Smooth muscle cell (in vitro differentiated cells): Measurements from ENCODE around the gene CDS2. TPM values are rescaled to one million over a fixed set of nuclear protein-coding genes. Genes with fewer than 3 reads are reported as not detected.

Source experiments
- DNase-seq: peaks from one replicate; lab custom pipeline; 2025; ENCODE audit not compliant: unreplicated experiment; lab: John Stamatoyannopoulos, UW
- H2AFZ ChIP-seq: fragments of 200-600 bp; sonication (generic); 2 replicates; pipeline ENCODE4 v1.6.0; 2016; ENCODE audit warnings: antibody characterized with exemption, low read depth, mild to moderate bottlenecking
- H3F3A ChIP-seq: fragments of 200-600 bp; sonication (generic); 2 replicates; pipeline ENCODE4 v1.6.0; 2017; ENCODE audit warnings: antibody characterized with exemption, low read depth
- H3K27ac ChIP-seq: fragments of 200-600 bp; sonication (generic); 2 replicates; pipeline ENCODE4 v1.5.1; 2016; ENCODE audit warnings: low read depth, mild to moderate bottlenecking
- H3K27me3 ChIP-seq: fragments of 200-600 bp; sonication (generic); 2 replicates; pipeline ENCODE4 v1.6.1; 2016; ENCODE audit warnings: low read depth, mild to moderate bottlenecking
- H3K36me3 ChIP-seq: fragments of 200-600 bp; sonication (generic); 2 replicates; pipeline ENCODE4 v1.5.1; 2016; ENCODE audit warnings: low read depth
- H3K4me1 ChIP-seq: fragments of 200-600 bp; sonication (generic); 2 replicates; pipeline ENCODE4 v1.5.1; 2016; ENCODE audit warnings: low read depth
- H3K4me2 ChIP-seq: fragments of 200-600 bp; sonication (generic); 2 replicates; pipeline ENCODE4 v1.6.0; 2016; ENCODE audit warnings: mild to moderate bottlenecking
- H3K4me3 ChIP-seq: fragments of 200-600 bp; sonication (generic); 2 replicates; pipeline ENCODE4 v1.5.1; 2016; ENCODE audit warnings: mild to moderate bottlenecking
- H3K79me2 ChIP-seq: fragments of 200-600 bp; sonication (generic); 2 replicates; pipeline ENCODE4 v1.6.0; 2016; ENCODE audit warnings: low read depth, mild to moderate bottlenecking
- H3K9ac ChIP-seq: fragments of 200-600 bp; sonication (generic); 2 replicates; pipeline ENCODE4 v1.6.0; 2016; ENCODE audit warnings: low read depth
- H3K9me3 ChIP-seq: fragments of 200-600 bp; sonication (generic); replicated peaks from 2 replicates; pipeline ENCODE4 v1.5.1; 2016; ENCODE audit warnings: low read depth
- H4K20me1 ChIP-seq: fragments of 200-600 bp; sonication (generic); 2 replicates; pipeline ENCODE4 v1.6.0; 2016; ENCODE audit warnings: low read depth
- CTCF ChIP-seq: fragments of 200-600 bp; sonication (generic); IDR thresholded peaks from 2 replicates; pipeline ENCODE4 v1.5.1; 2017; ENCODE audit warnings: borderline replicate concordance, mild to moderate bottlenecking, antibody characterized with exemption; ENCODE audit not compliant: insufficient read depth, poor library complexity, severe bottlenecking
- WGBS: methylation state at CpG from one replicate; pipeline ENCODE4 v1.1.7; 2016; ENCODE audit warnings: low lambda C conversion rate; 5-methylcytosine and 5-hydroxymethylcytosine counted together
- polyA plus RNA-seq: library from polyadenylated mRNA; unstranded; fragments of >200 nt; fragmentation: Nextera tagmentation; extraction: Ambion mirVana; gene quantifications from 2 replicates; pipeline ENCODE4 v1.2.1, GENCODE V29; 2016
- total RNA-seq: library from RNA; depleted of rRNA; stranded (reverse); fragments of >200 nt; gene quantifications from 2 replicates; pipeline ENCODE4 v1.2.3, GENCODE V29; 2014

CDS2 gene
- total and polyA plus RNA-seq, 2 experiments from 2014 or later, result 24.9 to 25.9 TPM

- Histone ChIP-seq H3K27me3 (no peaks in the 10 kb centered on the region), H3K27ac (no peak overlapping the region), H3K9me3 (no peaks in the 10 kb centered on the region), H3K4me2 (no peak overlapping the region), H3K4me1 (peaks cover 15% of the 10 kb centered on the region), H3K79me2 (no peaks in the 10 kb centered on the region), H3K4me3 (no peak overlapping the region), H2AFZ (no peak overlapping the region), H3F3A (no peaks in the 10 kb centered on the region), H3K36me3 (no peaks in the 10 kb centered on the region), H3K9ac (no peak overlapping the region), H4K20me1 (no peaks in the 10 kb centered on the region)
- no peak for DNase-seq
- no peak for TF ChIP-seq CTCF
- WGBS, result 80% methylated on average over 9 of the region's 9 CpGs
These were observed 66.0 kb downstream of the CDS2 start for GRCh38 chr20:5192570-5193431.

GRCh38 chr20:5195655-5196054 is 68.8 kb downstream of the CDS2 start:
- WGBS, result 90% methylated on average over 4 of the region's 4 CpGs
- H4K20me1 ChIP-seq, result no peaks in the 10 kb centered on the region
- TF ChIP-seq CTCF, result no peak
- H3K36me3 ChIP-seq, result no peaks in the 10 kb centered on the region
- H3K9ac ChIP-seq, result no peak overlapping the region
- no peak overlapping the region for H3K27ac ChIP-seq
- peaks cover 9% of the 10 kb centered on the region for H3K4me1 ChIP-seq
- H3K27me3 ChIP-seq, result no peaks in the 10 kb centered on the region
- H3K79me2 ChIP-seq, result no peaks in the 10 kb centered on the region
- H3K4me3 ChIP-seq, result no peak overlapping the region
- no peaks in the 10 kb centered on the region for H3K9me3 ChIP-seq
- no peaks in the 10 kb centered on the region for H3F3A ChIP-seq
- no peak overlapping the region for H2AFZ ChIP-seq
- no peak overlapping the region for H3K4me2 ChIP-seq
- DNase-seq, result no peak

DNA sequence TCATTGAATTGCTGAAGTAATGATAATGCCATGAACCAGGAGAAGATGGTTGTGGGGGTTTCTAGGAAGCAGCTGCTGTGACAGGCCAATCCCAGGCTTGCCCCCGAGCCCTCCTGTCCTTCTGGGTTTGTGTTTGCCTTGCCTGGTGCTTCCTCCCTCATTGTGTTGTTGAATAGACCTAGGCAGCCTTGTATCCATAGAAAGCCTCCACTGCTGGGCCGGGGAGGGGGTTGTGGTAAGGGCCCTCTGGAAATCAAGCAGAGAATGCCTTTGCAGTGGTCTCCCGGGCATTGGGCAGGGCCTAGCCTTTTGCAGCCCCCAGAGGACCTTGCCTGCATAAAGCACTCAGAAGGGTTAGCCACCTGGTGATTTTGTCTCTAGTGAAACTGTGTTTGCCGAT is 69.3 kb downstream of the CDS2 start:
- H2AFZ ChIP-seq, result no peak overlapping the region
- no peaks in the 10 kb centered on the region for H3K79me2 ChIP-seq
- H4K20me1 ChIP-seq, result no peaks in the 10 kb centered on the region
- 98% methylated on average over 4 of the region's 4 CpGs for WGBS
- peaks cover 9% of the 10 kb centered on the region for H3K4me1 ChIP-seq
- H3K9me3 ChIP-seq, result no peaks in the 10 kb centered on the region
- no peak overlapping the region for H3K9ac ChIP-seq
- DNase-seq, result no peak
- no peak overlapping the region for H3K4me3 ChIP-seq
- no peaks in the 10 kb centered on the region for H3K27me3 ChIP-seq
- no peak overlapping the region for H3K4me2 ChIP-seq
- TF ChIP-seq CTCF, result no peak
- no peaks in the 10 kb centered on the region for H3F3A ChIP-seq
- no peak overlapping the region for H3K27ac ChIP-seq
- no peaks in the 10 kb centered on the region for H3K36me3 ChIP-seq
